ENCODE data around the gene PRB3. TPM values are rescaled to one million over a fixed set of nuclear protein-coding genes. Genes with fewer than 3 reads are reported as not detected.

Gene PRB3
- total RNA-seq = not detected
- long read RNA-seq = 0 reads

GRCh38 chr12:11269607-11270006 lies at the start of gene PRB3:
Gene PRB3 (minus strand): TSS chr12:11269707. CDS start chr12:11269669, 38 bp downstream.
- intact Hi-C loops (cut with micrococcal nuclease) = no loop called here
- no peak for DNase-seq
- ATAC-seq = no peak

GRCh38 chr12:11310336-11310735 lies 40.8 kb upstream of the PRB3 start, which contains the start of gene PRB4:
Gene PRB4 (minus strand): TSS chr12:11310436. CDS start chr12:11310398, 38 bp downstream.
- ATAC-seq (no peak), DNase-seq (no peak)
- intact Hi-C loops (cut with micrococcal nuclease) = no loop called here

GRCh38 chr12:11307143-11307542 lies 37.6 kb upstream of the PRB3 start:
- ATAC-seq (no peak), DNase-seq (no peak)
- intact Hi-C loops (cut with micrococcal nuclease) = no loop called here

GRCh38 chr12:11273449-11273848 lies 3.9 kb upstream of the PRB3 start:
- ATAC-seq = no peak
- no peak for DNase-seq
- intact Hi-C loops (cut with micrococcal nuclease) = no loop called here

GRCh38 chr12:11264501-11264900 lies 5.0 kb downstream of the PRB3 start:
- ATAC-seq (no peak), DNase-seq (no peak)
- intact Hi-C loops (cut with micrococcal nuclease) = no loop called here

GRCh38 chr12:11246489-11246888 lies 23.0 kb downstream of the PRB3 start:
- no peak for ATAC-seq
- DNase-seq = no peak
- intact Hi-C loops (cut with micrococcal nuclease) = no loop called here

GRCh38 chr12:11242656-11243055 lies 26.9 kb downstream of the PRB3 start:
- DNase-seq (no peak), ATAC-seq (no peak)
- intact Hi-C loops (cut with micrococcal nuclease) = no loop called here

GRCh38 chr12:11240348-11240930 lies 29.1 kb downstream of the PRB3 start:
- intact Hi-C loops (cut with micrococcal nuclease) = no loop called here
- DNase-seq = no peak
- ATAC-seq = no peak

- intact Hi-C loops (cut with micrococcal nuclease) = no loop called here
- no peak for DNase-seq
- ATAC-seq = no peak
Measured at GRCh38 chr12:11238275-11238674, 31.2 kb downstream of the PRB3 start.

- intact Hi-C loops (cut with micrococcal nuclease) = no loop called here
- DNase-seq = no peak
- no peak for ATAC-seq
Measured at GRCh38 chr12:11233532-11233931, 36.0 kb downstream of the PRB3 start.

GRCh38 chr12:11228296-11228879 lies 41.1 kb downstream of the PRB3 start:
- intact Hi-C loops (cut with micrococcal nuclease) = no loop called here
- DNase-seq = no peak
- ATAC-seq = no peak

- DNase-seq (no peak), ATAC-seq (no peak)
- intact Hi-C loops (cut with micrococcal nuclease) = no loop called here
Measured at GRCh38 chr12:11227373-11227772, 42.1 kb downstream of the PRB3 start.

Other genes starting within 250 kb of the PRB3 start
- 0.77 TPM for gene TAS2R19, start 247.1 kb downstream of the PRB3 start, total RNA-seq
- gene TAS2R31, start 238.3 kb downstream of the PRB3 start, total RNA-seq = 0.67 TPM
- 0.27 TPM for gene TAS2R46, start 207.4 kb downstream of the PRB3 start, total RNA-seq
- gene TAS2R43, start 177.4 kb downstream of the PRB3 start, total RNA-seq = not detected
- 0.72 TPM for gene TAS2R30, start 135.1 kb downstream of the PRB3 start, total RNA-seq
- 13.7 TPM for gene SMIM10L1, start 98.5 kb downstream of the PRB3 start, total RNA-seq
- not detected for gene TAS2R42, start 82.8 kb downstream of the PRB3 start, total RNA-seq
- gene PRB4, start 40.7 kb upstream of the PRB3 start, total RNA-seq = not detected
- gene PRB2, start 125.9 kb upstream of the PRB3 start, total RNA-seq = not detected

Measured in left ventricle myocardium superior (tissue), 1 donor.